B cell (primary cell): ENCODE measurements around the gene CBLN3. TPM values are rescaled to one million over a fixed set of nuclear protein-coding genes. Genes with fewer than 3 reads are reported as not detected.

Experiments
- ATAC-seq: fragments of 200-7000 bp; cut with Tn5 transposase; one replicate; pipeline ENCODE4 v1.10.0; 2021; ENCODE audit warnings: low read depth, mild to moderate bottlenecking, moderate number of reproducible peaks, moderate library complexity
- CTCF ChIA-PET: fragments of 350-600 bp; sonication (Branson Sonifier 250); formaldehyde crosslinking; loops from one replicate; lab custom pipeline; 2021; ENCODE audit warnings: antibody characterized with exemption, inconsistent platforms; lab: Charles Lee
- POLR2A ChIA-PET: fragments of 350-600 bp; sonication (Branson Sonifier 250); formaldehyde crosslinking; loops from one replicate; lab custom pipeline; 2021; ENCODE audit warnings: antibody characterized with exemption; lab: Charles Lee
- DNase-seq: peaks from one replicate; pipeline ENCODE4 v3.0.0; 2013
- H2AFZ ChIP-seq: 2 replicates; pipeline ENCODE4 v1.6.1; 2012; ENCODE audit warnings: mild to moderate bottlenecking, low read depth, low read length; ENCODE audit not compliant: insufficient read depth, poor library complexity, severe bottlenecking
- H3K27ac ChIP-seq, 2 donors: 1 replicate in 1 of 2; 2 replicates in 1 of 2; pipeline ENCODE4 v1.5.1; 2012 to 2013; ENCODE audit warnings: low read length in 2 of 2, mild to moderate bottlenecking in 2 of 2, moderate library complexity in 1 of 2
- H3K27me3 ChIP-seq, 4 experiments: fragments of 200-600 bp in 1 of 4; sonication (generic) in 1 of 4; replicated peaks in 1 of 4; 1 replicate in 2 of 4; 2 replicates in 2 of 4; pipeline versions ENCODE4 v1.6.1 to v1.7.0; 2013 to 2016; ENCODE audit warnings: low read length in 3 of 4, mild to moderate bottlenecking in 2 of 4, mixed read lengths in 1 of 4, moderate library complexity in 1 of 4; ENCODE audit not compliant: insufficient read depth in 4 of 4, control insufficient read depth in 3 of 4; ENCODE audit errors: control extremely low read depth in 1 of 4
- H3K36me3 ChIP-seq, 2 experiments: replicated peaks in 1 of 2; 1 replicate in 1 of 2; 2 replicates in 1 of 2; pipeline versions ENCODE4 v1.6.1 to v1.7.1; 2013; ENCODE audit warnings: low read length in 1 of 2; ENCODE audit not compliant: insufficient read depth in 2 of 2, control insufficient read depth in 1 of 2; ENCODE audit errors: control extremely low read depth in 1 of 2, extremely low read depth in 1 of 2
- H3K4me1 ChIP-seq, 2 donors: fragments of 200-600 bp in 1 of 2; sonication (generic) in 1 of 2; 1 replicate in 1 of 2; 2 replicates in 1 of 2; pipeline versions ENCODE4 v1.5.1 to v1.6.1; 2013 to 2017; ENCODE audit warnings: low read length in 2 of 2; ENCODE audit not compliant: control insufficient read depth in 2 of 2, insufficient read depth in 2 of 2
- H3K4me2 ChIP-seq: replicated peaks from 2 replicates; pipeline ENCODE3; 2012; ENCODE audit warnings: mild to moderate bottlenecking, low read depth, low read length; ENCODE audit not compliant: poor library complexity, severe bottlenecking
- H3K4me3 ChIP-seq, 5 experiments: fragments of 200-600 bp in 1 of 5; sonication (generic) in 1 of 5; 1 replicate in 3 of 5; 2 replicates in 2 of 5; pipeline versions ENCODE4 v1.5.1 to v1.7.0; 2011 to 2016; ENCODE audit warnings: low read length in 4 of 5, mild to moderate bottlenecking in 4 of 5, low read depth in 2 of 5, control low read depth in 1 of 5, moderate library complexity in 1 of 5; ENCODE audit not compliant: insufficient read depth in 1 of 5; ENCODE audit errors: control extremely low read depth in 1 of 5, extremely low read depth in 1 of 5
- H3K79me2 ChIP-seq: fragments of 200-600 bp; sonication (generic); one replicate; pipeline ENCODE4 v1.6.0; 2016; ENCODE audit warnings: low read length; ENCODE audit not compliant: control insufficient read depth, insufficient read depth
- H3K9ac ChIP-seq: fragments of 200-600 bp; sonication (generic); 2 replicates; pipeline ENCODE4 v1.6.1; 2017; ENCODE audit warnings: mild to moderate bottlenecking, low read length, moderate library complexity
- H3K9me3 ChIP-seq, 3 donors: one replicate each; pipeline versions ENCODE4 v1.6.1 to v1.7.1; 2013; ENCODE audit warnings: low read length in 2 of 3; ENCODE audit not compliant: control insufficient read depth in 2 of 3, insufficient read depth in 1 of 3; ENCODE audit errors: control extremely low read depth in 1 of 3
- H4K20me1 ChIP-seq: 2 replicates; pipeline ENCODE4 v1.6.0; 2012; ENCODE audit warnings: mild to moderate bottlenecking, low read length; ENCODE audit not compliant: insufficient read depth, control insufficient read depth, poor library complexity, severe bottlenecking
- H3K27ac Mint-ChIP-seq: one replicate; pipeline ENCODE4 v1.8.0; 2021; ENCODE audit warnings: mixed read lengths
- H3K27me3 Mint-ChIP-seq: one replicate; pipeline ENCODE4 v1.8.0; 2021; ENCODE audit warnings: mixed read lengths
- H3K4me1 Mint-ChIP-seq: one replicate; pipeline ENCODE4 v1.8.0; 2021; ENCODE audit warnings: mixed read lengths
- H3K4me3 Mint-ChIP-seq: one replicate; pipeline ENCODE4 v1.8.0; 2021; ENCODE audit warnings: mixed read lengths
- H3K9me3 Mint-ChIP-seq: one replicate; pipeline ENCODE4 v1.8.0; 2022; ENCODE audit warnings: mixed read lengths; ENCODE audit not compliant: insufficient read depth
- CTCF ChIP-seq: fragments of 200-600 bp; IDR thresholded peaks from one replicate; pipeline ENCODE4 v1.8.0; 2022; ENCODE audit warnings: antibody characterized with exemption, mild to moderate bottlenecking
- EZH2 ChIP-seq: IDR thresholded peaks from 2 replicates; pipeline ENCODE4 v1.6.1; 2012; ENCODE audit warnings: borderline replicate concordance, low read depth, mild to moderate bottlenecking, moderate library complexity, low read length; ENCODE audit not compliant: insufficient read depth, poor library complexity, severe bottlenecking
- WGBS: methylation state at CpG from one replicate; pipeline ENCODE4 v1.1.5; 2013; ENCODE audit warnings: missing lambda C conversion rate; ENCODE audit not compliant: insufficient coverage; 5-methylcytosine and 5-hydroxymethylcytosine counted together
- intact Hi-C: fragments of 100-400 bp; cut with micrococcal nuclease; formaldehyde crosslinking; loops from one replicate; pipeline ENCODE4 v1.10.0; 2022
- polyA plus RNA-seq: library from polyadenylated mRNA; depleted of rRNA; stranded (reverse); fragments of >200 nt; gene quantifications from 2 replicates; pipeline ENCODE4 v1.2.3, GENCODE V29; 2012
- total RNA-seq, 2 donors: library from RNA; stranded (reverse); fragments of 120-200 nt in 1 of 2; gene quantifications; 1 replicate in 1 of 2; 2 replicates in 1 of 2; pipeline versions ENCODE4 v1.2.3 to v1.2.4, GENCODE V29; 2013 to 2022

Gene CBLN3
- total and polyA plus RNA-seq, 2 donors (not counting 1 experiment from before 2014, with no cell fraction given), result 35.0 to 134 TPM

GRCh38 chr14:24437736-24438067 is 8.2 kb upstream of the CBLN3 start:
- Mint-ChIP-seq H3K27ac (peak overlapping the region; percentile 81), H3K4me1 (peaks cover 72% of the 10 kb centered on the region), H3K9me3 (no peaks in the 10 kb centered on the region), H3K4me3 (no peak overlapping the region), H3K27me3 (no peaks in the 10 kb centered on the region)
- no peaks in the 10 kb centered on the region for H3K27me3 ChIP-seq
- peaks cover 31 to 39% of the 10 kb centered on the region in 2 donors for H3K4me1 ChIP-seq
- intact Hi-C loops, result loop anchor here (10.0 kb wide), 1 partner anchor 1343 kb away; the partner anchor contains the start of genes ACIN1 and C14orf119
- peak overlapping the region; percentile 34 for H3K4me2 ChIP-seq
- TF ChIP-seq CTCF (no peak), EZH2 (no peak)
- H3K36me3 ChIP-seq, result peaks cover 0 to 79% of the 10 kb centered on the region in 2 experiments
- POLR2A ChIA-PET, result interaction anchor here (0.5 to 2.8 kb wide), 2 partner anchors 105 to 192 kb away, joined by 5 to 20 read pairs; no protein-coding TSS in a partner anchor
- no peak overlapping the region for H2AFZ ChIP-seq
- CTCF ChIA-PET, result interaction anchor here (0.6 to 17.4 kb wide), 13 partner anchors 14 to 379 kb away, joined by 3 to 650 read pairs (median 14); partner anchors contain the start of genes ADCY4, CIDEB, RIPK3 and TINF2
- H4K20me1 ChIP-seq, result peaks cover 76% of the 10 kb centered on the region
- no peak overlapping the region for H3K4me3 ChIP-seq
- H3K9me3 ChIP-seq, result no peaks in the 10 kb centered on the region
- ATAC-seq (no peak), DNase-seq (no peak)
- peaks cover 28% of the 10 kb centered on the region for H3K79me2 ChIP-seq
- 60% methylated on average over 2 of the region's 2 CpGs for WGBS
- no peak overlapping the region for H3K9ac ChIP-seq
- peak overlapping the region in 1 of 2 donors; percentile 64 for H3K27ac ChIP-seq

GRCh38 chr14:24437020-24437735 is 7.7 kb upstream of the CBLN3 start:
- WGBS, result 52% methylated on average over 11 of the region's 12 CpGs

More at GRCh38 chr14:24437020-24437735, 7.7 kb upstream of the CBLN3 start:
- H3K4me2 ChIP-seq, result peak overlapping the region; percentile 34
- H3K9me3 Mint-ChIP-seq, result no peaks in the 10 kb centered on the region
- peak overlapping the region; percentile 52 for H3K4me3 Mint-ChIP-seq
- peaks cover 0 to 85% of the 10 kb centered on the region in 2 experiments for H3K36me3 ChIP-seq
- intact Hi-C loops, result loop anchor here (10.0 kb wide), 1 partner anchor 1342 kb away; the partner anchor contains the start of genes ACIN1 and C14orf119
- no peaks in the 10 kb centered on the region for H3K27me3 ChIP-seq
- ATAC-seq, result no peak
- no peak overlapping the region for H2AFZ ChIP-seq
- TF ChIP-seq CTCF, result no peak
- TF ChIP-seq EZH2, result no peak
- H3K9me3 ChIP-seq, result no peaks in the 10 kb centered on the region
- peak overlapping the region; percentile 4 to 64 for H3K27ac ChIP-seq
- no peaks in the 10 kb centered on the region for H3K27me3 Mint-ChIP-seq
- H3K4me3 ChIP-seq, result no peak overlapping the region
- H4K20me1 ChIP-seq, result peaks cover 81% of the 10 kb centered on the region
- POLR2A ChIA-PET, result interaction anchor here (0.5 to 2.8 kb wide), 3 partner anchors 71 to 191 kb away, joined by 5 to 20 read pairs (median 5); no protein-coding TSS in a partner anchor
- DNase-seq, result no peak
- H3K4me1 Mint-ChIP-seq, result peaks cover 70% of the 10 kb centered on the region
- H3K4me1 ChIP-seq, result peaks cover 32 to 40% of the 10 kb centered on the region in 2 donors
- no peak overlapping the region for H3K9ac ChIP-seq
- H3K79me2 ChIP-seq, result peaks cover 29% of the 10 kb centered on the region
- CTCF ChIA-PET, result interaction anchor here (0.6 to 17.4 kb wide), 21 partner anchors 9 to 379 kb away, joined by 3 to 650 read pairs (median 6); partner anchors contain the start of genes ADCY4, CIDEB, RIPK3 and TINF2
- H3K27ac Mint-ChIP-seq, result peak overlapping the region; percentile 89
